GM12878 (cell line): Measurements from ENCODE around the gene SASH1. TPM values are rescaled to one million over a fixed set of nuclear protein-coding genes. Genes with fewer than 3 reads are reported as not detected.

ENCODE experiments used
- ATAC-seq: fragments of 200-7000 bp; cut with Tn5 transposase; 3 replicates; pipeline ENCODE4 v1.9.1; 2020; ENCODE audit warnings: mild to moderate bottlenecking, moderate library complexity
- BruUV-seq: library from RNA; stranded (reverse); fragments of 400-500 nt; replicated peaks from 2 replicates; lab custom pipeline; 2021; lab: Mats Ljungman, UMichigan
- CTCF ChIA-PET: fragments of 300-600 bp; sonication (Branson Sonifier 250); formaldehyde crosslinking; extraction: SDS; loops from one replicate; lab custom pipeline; 2021; ENCODE audit warnings: inconsistent platforms; lab: Yijun Ruan, JAX
- POLR2A ChIA-PET: fragments of 350-600 bp; formaldehyde crosslinking; extraction: SDS; loops from one replicate; lab custom pipeline; 2021; ENCODE audit warnings: inconsistent platforms; lab: Charles Lee
- RAD21 ChIA-PET: fragments of 300-600 bp; sonication (Branson Sonifier 250); formaldehyde crosslinking; loops from one replicate; lab custom pipeline; 2023; ENCODE audit warnings: antibody characterized with exemption; ENCODE audit not compliant: unreplicated experiment; lab: Charles Lee
- SMC1A ChIA-PET: fragments of 300-600 bp; sonication (Branson Sonifier 250); formaldehyde crosslinking; loops from one replicate; lab custom pipeline; 2023; ENCODE audit not compliant: unreplicated experiment, uncharacterized antibody; lab: Charles Lee
- DNase-seq: peaks from one replicate; pipeline ENCODE4 v3.0.0-alpha.2; 2011; ENCODE audit warnings: low read depth, low spot score
- FAIRE-seq: peaks from 3 replicates; lab custom pipeline; 2011; peaks lifted over from hg19 to GRCh38; lab: Jason Lieb, UNC
- H2AFZ ChIP-seq: 2 replicates; pipeline ENCODE4 v1.6.0; 2011; ENCODE audit warnings: low read depth, low read length, control low read depth; ENCODE audit not compliant: control insufficient read depth
- H3K27ac ChIP-seq: 2 replicates; pipeline ENCODE4 v1.5.1; 2011; ENCODE audit warnings: control low read depth; ENCODE audit not compliant: control insufficient read depth, insufficient read depth
- H3K27me3 ChIP-seq, 2 experiments: replicated peaks in 1 of 2; 2 replicates each; pipeline versions ENCODE4 v1.6.0 to v1.6.1; 2011; ENCODE audit warnings: low read length in 1 of 2; ENCODE audit not compliant: control insufficient read depth in 2 of 2, insufficient read depth in 2 of 2
- H3K36me3 ChIP-seq, 2 experiments: 2 replicates each; pipeline ENCODE4 v1.5.1; 2011; ENCODE audit warnings: low read length in 1 of 2; ENCODE audit not compliant: control insufficient read depth in 2 of 2, insufficient read depth in 2 of 2
- H3K4me1 ChIP-seq: 2 replicates; pipeline ENCODE4 v1.6.1; 2011; ENCODE audit warnings: mild to moderate bottlenecking, low read length, moderate library complexity, mixed read lengths; ENCODE audit not compliant: control insufficient read depth, insufficient read depth
- H3K4me2 ChIP-seq: 2 replicates; pipeline ENCODE4 v1.6.0; 2011; ENCODE audit warnings: control low read depth; ENCODE audit not compliant: control insufficient read depth, insufficient read depth
- H3K4me3 ChIP-seq: fragments of 200-600 bp; sonication (generic); 2 replicates; pipeline ENCODE4 v1.5.1; 2016
- H3K79me2 ChIP-seq: 2 replicates; pipeline ENCODE4 v1.6.0; 2011; ENCODE audit warnings: low read length; ENCODE audit not compliant: control insufficient read depth, insufficient read depth
- H3K9ac ChIP-seq: 2 replicates; pipeline ENCODE4 v1.8.0; 2011; ENCODE audit warnings: low read length, control low read depth, mixed read lengths; ENCODE audit not compliant: control insufficient read depth, insufficient read depth
- H3K9me3 ChIP-seq: replicated peaks from 3 replicates; pipeline ENCODE4 v1.5.1; 2011; ENCODE audit warnings: mild to moderate bottlenecking, low read length; ENCODE audit not compliant: control insufficient read depth, insufficient read depth
- H4K20me1 ChIP-seq: 2 replicates; pipeline ENCODE4 v1.6.0; 2011; ENCODE audit not compliant: control insufficient read depth, insufficient read depth
- ATF7 ChIP-seq: fragments of 450-650 bp; IDR thresholded peaks from 2 replicates; pipeline ENCODE4 v1.6.1; 2016; ENCODE audit warnings: low read depth, mild to moderate bottlenecking
- BRCA1 ChIP-seq: IDR thresholded peaks from 2 replicates; pipeline ENCODE4 v1.6.1; 2011; ENCODE audit warnings: low read depth, low read length, improper control_type of control experiment
- CBX5 ChIP-seq: sonication (generic); IDR thresholded peaks from 2 replicates; pipeline ENCODE4 v1.6.1; 2016; ENCODE audit warnings: low read depth, moderate library complexity, mild to moderate bottlenecking, inconsistent platforms
- STAT3 ChIP-seq: IDR thresholded peaks from 2 replicates; pipeline ENCODE4 v1.6.1; 2011; ENCODE audit warnings: low read depth, low read length, improper control_type of control experiment
- ZNF24 ChIP-seq: fragments of 450-650 bp; IDR thresholded peaks from 2 replicates; pipeline ENCODE4 v1.6.1; 2017; ENCODE audit warnings: antibody characterized with exemption, mild to moderate bottlenecking
- ZNF274 ChIP-seq: IDR thresholded peaks from one replicate; pipeline ENCODE4 v1.8.0; 2011; ENCODE audit not compliant: insufficient read length, insufficient read depth
- WGBS: methylation state at CpG from one replicate; pipeline ENCODE4 v1.1.6; 2016; ENCODE audit warnings: low lambda C conversion rate; ENCODE audit not compliant: insufficient replicate concordance, insufficient coverage; ENCODE audit errors: missing lambda C conversion rate; 5-methylcytosine and 5-hydroxymethylcytosine counted together
- in situ Hi-C: fragments of 300-500 bp; cut with MboI; formaldehyde crosslinking; loops from 9 replicates; pipeline ENCODE4 v1.14.3; 2018; ENCODE audit warnings: mixed read lengths
- intact Hi-C: fragments of 100-400 bp; cut with micrococcal nuclease; formaldehyde crosslinking; loops from one replicate; pipeline ENCODE4 v1.14.2; 2022; ENCODE audit not compliant: unreplicated experiment
- polyA plus RNA-seq, 11 experiments: library from polyadenylated mRNA; depleted of rRNA in 4 of 11; unstranded in 6 of 11; stranded (reverse) in 5 of 11; fragments of >200 nt; fragmentation: Nextera tagmentation in 4 of 11; fragmentation: Illumina TruSeq in 1 of 11; extraction: Ambion mirVana in 4 of 11; extraction: Trizol in 1 of 11; gene quantifications; 1 replicate in 1 of 11; 2 replicates in 10 of 11; pipeline versions ENCODE4 v1.2.1 to v1.2.3, GENCODE V29; 2011 to 2016; ENCODE audit warnings: inconsistent platforms in 2 of 11, missing spikeins in 2 of 11, low read depth in 1 of 11
- total RNA-seq, 4 experiments: library from RNA; depleted of rRNA in 3 of 4; stranded (reverse); fragments of >200 nt in 3 of 4; fragmentation: Illumina TruSeq in 1 of 4; extraction: Trizol in 1 of 4; gene quantifications; 2 replicates each; pipeline versions ENCODE4 v1.2.1 to v1.2.3, GENCODE V29; 2013 to 2021
- TF ChIP-seq, protein P1 (sequence below): fragments of 450-650 bp; IDR thresholded peaks from 2 replicates; pipeline ENCODE4 v1.6.1; 2018; ENCODE audit warnings: borderline replicate concordance, mild to moderate bottlenecking; ENCODE audit not compliant: partially characterized antibody
- TF ChIP-seq, protein P2 (sequence below): fragments of 450-650 bp; IDR thresholded peaks from 2 replicates; pipeline ENCODE4 v1.6.1; 2017; ENCODE audit warnings: mild to moderate bottlenecking, low read depth, inconsistent platforms; ENCODE audit not compliant: poor library complexity, severe bottlenecking
- TF ChIP-seq, protein P3 (sequence below): fragments of 150-350 bp; IDR thresholded peaks from 2 replicates; pipeline ENCODE4 v1.6.1; 2016; ENCODE audit warnings: low read depth, low read length

The SASH1 gene
- total and polyA plus RNA-seq, 10 of the 15 experiments (the other 5 are each of a cell fraction or from before 2014, with no cell fraction given): 0.01 to 0.73 (median 0.14) TPM; not detected in 4

DNA sequence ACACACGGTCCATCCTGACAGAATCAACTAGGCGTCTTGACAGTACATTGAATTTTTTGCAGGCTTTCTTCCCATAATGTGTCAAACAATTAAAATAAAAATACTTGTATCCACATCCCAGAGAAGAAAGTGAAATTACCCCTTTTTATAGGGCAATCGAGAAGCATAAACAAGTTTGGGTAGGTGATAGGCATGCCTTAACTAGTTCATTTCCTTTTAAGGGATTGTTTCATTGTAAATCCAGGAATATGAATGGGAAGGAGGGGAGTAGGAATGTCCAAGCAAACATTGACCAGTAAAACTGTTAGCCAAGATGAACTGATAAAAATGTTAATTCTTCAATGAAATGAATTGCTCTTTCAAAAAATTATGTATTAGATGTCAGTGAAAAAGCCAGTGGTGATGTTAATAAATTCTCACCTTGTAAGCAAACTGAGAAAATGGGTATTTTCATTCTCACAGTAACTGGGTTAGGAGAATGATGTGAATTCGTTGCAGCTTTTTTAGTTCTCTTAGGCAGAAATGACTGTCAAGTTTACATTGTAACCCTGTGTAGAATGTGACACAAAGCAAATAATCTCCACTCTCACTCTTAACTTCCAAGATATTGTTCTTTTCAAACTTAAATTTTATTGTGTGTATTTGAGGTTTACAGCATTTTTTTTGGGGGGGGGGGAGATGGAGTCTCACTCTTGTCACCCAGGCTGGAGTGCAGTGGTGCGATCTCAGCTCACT, 31.6 kb downstream of the SASH1 start:
- ChIA-PET POLR2A (no interaction called here), RAD21 (no interaction called here)
- no peak overlapping the region for H3K9ac ChIP-seq
- no peaks in the 10 kb centered on the region for H3K27me3 ChIP-seq
- no peak overlapping the region for H3K27ac ChIP-seq
- in situ Hi-C loops: no loop called here
- WGBS: 21% methylated on average over 5 of the region's 5 CpGs
- no TSS peak for BruUV-seq
- DNase-seq (no peak), ATAC-seq (no peak)
- TF ChIP-seq, protein P1, sequence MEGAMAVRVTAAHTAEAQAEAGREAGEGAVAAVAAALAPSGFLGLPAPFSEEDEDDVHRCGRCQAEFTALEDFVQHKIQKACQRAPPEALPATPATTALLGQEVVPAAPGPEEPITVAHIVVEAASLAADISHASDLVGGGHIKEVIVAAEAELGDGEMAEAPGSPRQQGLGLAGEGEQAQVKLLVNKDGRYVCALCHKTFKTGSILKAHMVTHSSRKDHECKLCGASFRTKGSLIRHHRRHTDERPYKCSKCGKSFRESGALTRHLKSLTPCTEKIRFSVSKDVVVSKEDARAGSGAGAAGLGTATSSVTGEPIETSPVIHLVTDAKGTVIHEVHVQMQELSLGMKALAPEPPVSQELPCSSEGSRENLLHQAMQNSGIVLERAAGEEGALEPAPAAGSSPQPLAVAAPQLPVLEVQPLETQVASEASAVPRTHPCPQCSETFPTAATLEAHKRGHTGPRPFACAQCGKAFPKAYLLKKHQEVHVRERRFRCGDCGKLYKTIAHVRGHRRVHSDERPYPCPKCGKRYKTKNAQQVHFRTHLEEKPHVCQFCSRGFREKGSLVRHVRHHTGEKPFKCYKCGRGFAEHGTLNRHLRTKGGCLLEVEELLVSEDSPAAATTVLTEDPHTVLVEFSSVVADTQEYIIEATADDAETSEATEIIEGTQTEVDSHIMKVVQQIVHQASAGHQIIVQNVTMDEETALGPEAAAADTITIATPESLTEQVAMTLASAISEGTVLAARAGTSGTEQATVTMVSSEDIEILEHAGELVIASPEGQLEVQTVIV: no peak
- TF ChIP-seq, protein P2, sequence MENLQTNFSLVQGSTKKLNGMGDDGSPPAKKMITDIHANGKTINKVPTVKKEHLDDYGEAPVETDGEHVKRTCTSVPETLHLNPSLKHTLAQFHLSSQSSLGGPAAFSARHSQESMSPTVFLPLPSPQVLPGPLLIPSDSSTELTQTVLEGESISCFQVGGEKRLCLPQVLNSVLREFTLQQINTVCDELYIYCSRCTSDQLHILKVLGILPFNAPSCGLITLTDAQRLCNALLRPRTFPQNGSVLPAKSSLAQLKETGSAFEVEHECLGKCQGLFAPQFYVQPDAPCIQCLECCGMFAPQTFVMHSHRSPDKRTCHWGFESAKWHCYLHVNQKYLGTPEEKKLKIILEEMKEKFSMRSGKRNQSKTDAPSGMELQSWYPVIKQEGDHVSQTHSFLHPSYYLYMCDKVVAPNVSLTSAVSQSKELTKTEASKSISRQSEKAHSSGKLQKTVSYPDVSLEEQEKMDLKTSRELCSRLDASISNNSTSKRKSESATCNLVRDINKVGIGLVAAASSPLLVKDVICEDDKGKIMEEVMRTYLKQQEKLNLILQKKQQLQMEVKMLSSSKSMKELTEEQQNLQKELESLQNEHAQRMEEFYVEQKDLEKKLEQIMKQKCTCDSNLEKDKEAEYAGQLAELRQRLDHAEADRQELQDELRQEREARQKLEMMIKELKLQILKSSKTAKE: no peak
- TF ChIP-seq STAT3 (no peak), ZNF24 (no peak), ZNF274 (no peak), ATF7 (no peak), CBX5 (no peak), BRCA1 (no peak)
- TF ChIP-seq, protein P3, sequence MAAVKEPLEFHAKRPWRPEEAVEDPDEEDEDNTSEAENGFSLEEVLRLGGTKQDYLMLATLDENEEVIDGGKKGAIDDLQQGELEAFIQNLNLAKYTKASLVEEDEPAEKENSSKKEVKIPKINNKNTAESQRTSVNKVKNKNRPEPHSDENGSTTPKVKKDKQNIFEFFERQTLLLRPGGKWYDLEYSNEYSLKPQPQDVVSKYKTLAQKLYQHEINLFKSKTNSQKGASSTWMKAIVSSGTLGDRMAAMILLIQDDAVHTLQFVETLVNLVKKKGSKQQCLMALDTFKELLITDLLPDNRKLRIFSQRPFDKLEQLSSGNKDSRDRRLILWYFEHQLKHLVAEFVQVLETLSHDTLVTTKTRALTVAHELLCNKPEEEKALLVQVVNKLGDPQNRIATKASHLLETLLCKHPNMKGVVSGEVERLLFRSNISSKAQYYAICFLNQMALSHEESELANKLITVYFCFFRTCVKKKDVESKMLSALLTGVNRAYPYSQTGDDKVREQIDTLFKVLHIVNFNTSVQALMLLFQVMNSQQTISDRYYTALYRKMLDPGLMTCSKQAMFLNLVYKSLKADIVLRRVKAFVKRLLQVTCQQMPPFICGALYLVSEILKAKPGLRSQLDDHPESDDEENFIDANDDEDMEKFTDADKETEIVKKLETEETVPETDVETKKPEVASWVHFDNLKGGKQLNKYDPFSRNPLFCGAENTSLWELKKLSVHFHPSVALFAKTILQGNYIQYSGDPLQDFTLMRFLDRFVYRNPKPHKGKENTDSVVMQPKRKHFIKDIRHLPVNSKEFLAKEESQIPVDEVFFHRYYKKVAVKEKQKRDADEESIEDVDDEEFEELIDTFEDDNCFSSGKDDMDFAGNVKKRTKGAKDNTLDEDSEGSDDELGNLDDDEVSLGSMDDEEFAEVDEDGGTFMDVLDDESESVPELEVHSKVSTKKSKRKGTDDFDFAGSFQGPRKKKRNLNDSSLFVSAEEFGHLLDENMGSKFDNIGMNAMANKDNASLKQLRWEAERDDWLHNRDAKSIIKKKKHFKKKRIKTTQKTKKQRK: no peak
- TF ChIP-seq, all 136 proteins: peak for 0
- no peaks in the 10 kb centered on the region for H3K4me1 ChIP-seq
- no peaks in the 10 kb centered on the region for H3K36me3 ChIP-seq
- intact Hi-C loops: no loop called here
- H4K20me1 ChIP-seq: no peaks in the 10 kb centered on the region
- no peaks in the 10 kb centered on the region for H3K79me2 ChIP-seq
- SMC1A ChIA-PET: no interaction called here
- no peak overlapping the region for H2AFZ ChIP-seq
- no peak overlapping the region for H3K4me2 ChIP-seq
- CTCF ChIA-PET: no interaction called here
- H3K4me3 ChIP-seq: no peak overlapping the region
- no peaks in the 10 kb centered on the region for H3K9me3 ChIP-seq
- no peak for FAIRE-seq
